HUES48 (cell line): ENCODE data around the gene NPRL2.

Source experiments
- H3K27ac ChIP-seq: one replicate; pipeline ENCODE4 v1.7.0; 2013; ENCODE audit warnings: low read depth, low read length, inconsistent platforms
- H3K27me3 ChIP-seq: 2 replicates; pipeline ENCODE4 v1.6.1; 2013; ENCODE audit warnings: mild to moderate bottlenecking, low read length; ENCODE audit not compliant: control insufficient read depth, insufficient read depth
- H3K36me3 ChIP-seq: 2 replicates; pipeline ENCODE4 v1.6.1; 2013; ENCODE audit warnings: low read length; ENCODE audit not compliant: control insufficient read depth, insufficient read depth
- H3K4me1 ChIP-seq: 2 replicates; pipeline ENCODE4 v1.6.1; 2013; ENCODE audit warnings: mild to moderate bottlenecking, low read length; ENCODE audit not compliant: control insufficient read depth, insufficient read depth
- H3K4me3 ChIP-seq: 2 replicates; pipeline ENCODE4 v1.5.1; 2013; ENCODE audit warnings: mild to moderate bottlenecking, low read depth, low read length
- H3K9ac ChIP-seq: 2 replicates; pipeline ENCODE4 v1.6.1; 2013; ENCODE audit warnings: mild to moderate bottlenecking, low read depth, low read length, moderate library complexity
- H3K9me3 ChIP-seq: 2 replicates; pipeline ENCODE4 v1.6.1; 2013; ENCODE audit warnings: low read length; ENCODE audit not compliant: control insufficient read depth, insufficient read depth

Gene NPRL2

GRCh38 chr3:50372349-50372748 lies 21.8 kb upstream of the NPRL2 start:
- Histone ChIP-seq H3K27ac (no peak overlapping the region), H3K36me3 (no peaks in the 10 kb centered on the region), H3K9ac (no peak overlapping the region), H3K27me3 (no peaks in the 10 kb centered on the region), H3K9me3 (no peaks in the 10 kb centered on the region), H3K4me1 (peaks cover 9% of the 10 kb centered on the region; the same call in 1 of the 2 replicates), H3K4me3 (no peak overlapping the region)

- H3K27me3 ChIP-seq = peaks cover 2% of the 10 kb centered on the region; the same call in 1 of the 2 replicates
- H3K4me1 ChIP-seq = peaks cover 9% of the 10 kb centered on the region; the same call in 1 of the 2 replicates
- H3K9ac ChIP-seq = no peak overlapping the region
- H3K4me3 ChIP-seq = no peak overlapping the region
- H3K36me3 ChIP-seq = no peaks in the 10 kb centered on the region
- no peaks in the 10 kb centered on the region for H3K9me3 ChIP-seq
- H3K27ac ChIP-seq = no peak overlapping the region
Observed at GRCh38 chr3:50371133-50371685, 20.6 kb upstream of the NPRL2 start.

GRCh38 chr3:50370594-50370993 lies 20.0 kb upstream of the NPRL2 start:
- Histone ChIP-seq H3K9me3 (no peaks in the 10 kb centered on the region), H3K27ac (no peak overlapping the region), H3K27me3 (peaks cover 7% of the 10 kb centered on the region; the same call in 1 of the 2 replicates), H3K9ac (no peak overlapping the region), H3K4me3 (no peak overlapping the region), H3K4me1 (peaks cover 12% of the 10 kb centered on the region; the same call in 1 of the 2 replicates), H3K36me3 (no peaks in the 10 kb centered on the region)

- H3K36me3 ChIP-seq = no peaks in the 10 kb centered on the region
- H3K27me3 ChIP-seq = peaks cover 11% of the 10 kb centered on the region
- no peak overlapping the region for H3K4me3 ChIP-seq
- no peak overlapping the region for H3K27ac ChIP-seq
- no peaks in the 10 kb centered on the region for H3K9me3 ChIP-seq
- H3K9ac ChIP-seq = no peak overlapping the region
- H3K4me1 ChIP-seq = peaks cover 14% of the 10 kb centered on the region; the same call in 1 of the 2 replicates
Observed at GRCh38 chr3:50369012-50369670, 18.6 kb upstream of the NPRL2 start.

DNA sequence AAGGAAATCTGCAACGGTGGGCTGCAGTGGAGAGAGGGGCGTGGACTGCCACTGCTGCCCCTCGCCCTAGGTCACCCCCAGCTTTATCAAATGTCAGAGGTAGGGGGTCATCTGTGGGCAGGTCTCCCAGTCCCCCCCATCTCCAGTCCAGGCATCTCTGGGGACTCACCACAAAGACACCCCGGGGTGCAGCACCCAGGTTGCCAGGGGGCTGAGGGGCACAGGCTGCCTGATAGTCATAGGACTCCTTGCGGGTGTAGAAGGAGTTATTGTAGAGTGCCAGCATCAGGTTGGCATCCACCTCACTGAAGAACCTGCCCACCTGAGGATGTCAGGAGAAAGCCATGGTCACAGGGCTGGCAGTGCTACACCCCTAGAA lies 15.3 kb upstream of the NPRL2 start:
- peak overlapping the region; percentile 41; the same call in 1 of the 2 replicates for H3K9ac ChIP-seq
- peak overlapping the region; percentile 59 for H3K4me3 ChIP-seq
- H3K4me1 ChIP-seq = peaks cover 8% of the 10 kb centered on the region; the same call in 1 of the 2 replicates
- no peaks in the 10 kb centered on the region for H3K9me3 ChIP-seq
- H3K27ac ChIP-seq = no peak overlapping the region
- no peaks in the 10 kb centered on the region for H3K36me3 ChIP-seq
- peaks cover 16% of the 10 kb centered on the region for H3K27me3 ChIP-seq

DNA sequence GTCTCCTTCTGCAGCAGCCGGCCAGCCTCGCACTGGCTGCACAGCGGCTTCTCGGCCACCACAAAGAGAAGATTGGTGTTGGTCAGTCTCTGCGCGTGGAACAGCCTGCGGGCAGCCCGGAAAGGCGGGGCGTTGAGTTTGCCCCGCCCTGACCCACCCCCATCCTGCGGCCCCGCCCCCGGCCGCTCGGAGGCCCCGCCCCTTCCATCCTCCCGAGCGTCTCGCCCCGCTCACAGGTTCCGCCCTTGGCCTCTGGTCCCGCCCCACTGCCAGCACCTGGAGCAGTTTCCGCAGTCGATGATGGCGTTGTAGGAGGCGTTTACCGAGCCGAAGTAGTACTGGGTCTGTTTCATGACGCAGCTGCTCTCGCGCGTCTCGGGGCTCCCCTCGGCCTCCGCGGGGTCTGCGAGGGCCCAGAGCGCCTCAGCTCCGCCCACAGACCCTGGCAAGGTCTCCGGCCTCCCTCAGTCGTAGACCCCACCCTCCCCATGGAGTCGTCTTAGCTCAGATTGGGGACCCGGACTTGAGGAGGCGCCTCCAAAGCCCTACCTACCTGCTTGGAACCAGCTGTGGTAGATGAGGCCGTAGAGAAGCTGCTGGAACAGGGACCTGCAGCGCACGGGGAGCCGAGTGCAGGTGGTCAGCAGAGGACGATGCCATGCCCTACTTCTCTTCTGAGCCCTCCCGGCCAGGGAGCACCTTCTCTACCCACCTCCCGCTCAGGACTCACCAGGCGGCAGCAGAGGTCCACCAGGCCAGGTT lies 14.7 kb upstream of the NPRL2 start:
- Histone ChIP-seq H3K4me1 (peaks cover 5% of the 10 kb centered on the region; the same call in 1 of the 2 replicates), H3K9me3 (no peaks in the 10 kb centered on the region), H3K9ac (peak overlapping the region; percentile 41), H3K27me3 (peaks cover 16% of the 10 kb centered on the region), H3K36me3 (no peaks in the 10 kb centered on the region), H3K27ac (no peak overlapping the region), H3K4me3 (peak overlapping the region; percentile 59)

- Histone ChIP-seq H3K9me3 (no peaks in the 10 kb centered on the region), H3K36me3 (no peaks in the 10 kb centered on the region), H3K27me3 (peaks cover 16% of the 10 kb centered on the region), H3K27ac (peak overlapping the region; percentile 4), H3K4me1 (peaks cover 10% of the 10 kb centered on the region; the same call in 1 of the 2 replicates), H3K9ac (no peak overlapping the region), H3K4me3 (peak overlapping the region; percentile 59)
Observed at GRCh38 chr3:50364573-50365079, 14.1 kb upstream of the NPRL2 start.

GRCh38 chr3:50359760-50360110 lies 9.2 kb upstream of the NPRL2 start:
- H3K4me3 ChIP-seq = peak overlapping the region; percentile 57
- H3K9ac ChIP-seq = no peak overlapping the region
- H3K36me3 ChIP-seq = peaks cover 26% of the 10 kb centered on the region
- no peak overlapping the region for H3K27ac ChIP-seq
- H3K4me1 ChIP-seq = peaks cover 18% of the 10 kb centered on the region
- no peaks in the 10 kb centered on the region for H3K9me3 ChIP-seq
- H3K27me3 ChIP-seq = peaks cover 8% of the 10 kb centered on the region; the same call in 1 of the 2 replicates

GRCh38 chr3:50358911-50359759 lies 8.6 kb upstream of the NPRL2 start, which contains the start of gene TMEM115:
TMEM115 (minus strand) TSS chr3:50359521; CDS start chr3:50359063, 458 bp downstream.
- Histone ChIP-seq H3K36me3 (peaks cover 32% of the 10 kb centered on the region), H3K4me3 (peak within 1 kb of the TSS; percentile 79), H3K27me3 (peaks cover 5% of the 10 kb centered on the region; the same call in 1 of the 2 replicates), H3K9me3 (no peaks in the 10 kb centered on the region), H3K9ac (peak within 1 kb of the TSS; percentile 53), H3K27ac (no peak within 1 kb of the TSS), H3K4me1 (peaks cover 18% of the 10 kb centered on the region)

DNA sequence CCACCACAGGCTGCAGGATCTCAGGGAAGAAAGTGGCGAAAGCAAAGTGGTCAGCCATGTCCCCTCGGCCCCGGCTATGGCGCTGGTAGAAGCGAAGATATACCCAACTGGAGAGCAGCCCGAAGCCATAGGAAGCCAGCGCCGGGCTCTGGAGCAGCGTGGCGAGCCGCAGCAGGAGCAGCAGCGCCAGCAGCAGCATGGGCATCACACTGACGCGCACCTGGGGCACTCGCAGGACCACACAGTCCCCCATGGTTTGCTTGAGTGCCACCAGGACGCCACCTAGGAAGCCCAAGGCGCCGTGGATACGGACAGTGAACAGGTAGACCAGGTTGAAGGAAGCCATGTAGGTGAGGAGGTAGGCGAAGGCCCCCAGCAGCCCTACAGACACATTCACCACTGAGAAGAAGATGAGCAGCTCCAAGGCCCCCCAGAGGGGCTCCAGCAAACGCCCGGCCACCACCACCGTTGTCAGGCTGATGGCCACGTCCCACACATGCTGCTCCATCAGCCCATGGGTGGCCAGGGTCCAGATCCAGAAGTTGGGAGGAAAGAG lies 7.9 kb upstream of the NPRL2 start:
- H3K4me3 ChIP-seq = peak overlapping the region; percentile 79
- peaks cover 39% of the 10 kb centered on the region for H3K36me3 ChIP-seq
- H3K27me3 ChIP-seq = peaks cover 2% of the 10 kb centered on the region; the same call in 1 of the 2 replicates
- no peaks in the 10 kb centered on the region for H3K9me3 ChIP-seq
- H3K9ac ChIP-seq = peak overlapping the region; percentile 53; the same call in 1 of the 2 replicates
- peaks cover 18% of the 10 kb centered on the region for H3K4me1 ChIP-seq
- H3K27ac ChIP-seq = no peak overlapping the region
